Measurements from ENCODE around the gene HBD. TPM values are rescaled to one million over a fixed set of nuclear protein-coding genes. Genes with fewer than 3 reads are reported as not detected.

HBD gene
- total RNA-seq, 1 experiment from 2014 or later = not detected

DNA sequence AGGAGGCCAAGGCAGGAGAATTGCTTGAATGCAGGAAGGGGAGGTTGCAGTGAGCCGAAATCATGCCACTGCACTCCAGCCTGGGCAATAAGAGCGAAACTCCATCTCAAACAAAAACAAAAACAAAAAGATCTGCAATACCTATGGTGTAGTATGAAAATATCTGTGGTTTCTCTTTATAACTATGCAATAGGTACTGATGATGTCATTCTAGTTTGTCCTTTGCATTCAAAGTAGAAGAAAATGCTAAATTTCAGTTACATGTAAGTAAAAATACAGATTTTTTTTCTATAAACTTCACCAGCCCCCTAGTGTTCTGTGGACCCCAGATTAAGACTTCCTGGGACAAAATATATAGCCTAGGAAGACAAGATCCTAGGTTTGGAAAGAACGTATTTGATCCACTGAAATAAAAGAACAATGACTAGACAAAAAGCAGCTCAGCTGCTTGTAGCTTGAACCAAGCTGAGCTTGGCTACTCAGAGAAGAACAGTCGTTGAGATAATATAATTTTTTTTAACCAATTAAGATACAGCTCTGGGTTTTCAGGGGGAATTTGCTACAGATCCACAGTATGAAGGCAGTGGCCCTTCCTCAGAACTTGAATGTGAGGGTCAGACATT, 38.2 kb upstream of the HBD start:
- ATAC-seq = no peak
- TF ChIP-seq, protein P1, sequence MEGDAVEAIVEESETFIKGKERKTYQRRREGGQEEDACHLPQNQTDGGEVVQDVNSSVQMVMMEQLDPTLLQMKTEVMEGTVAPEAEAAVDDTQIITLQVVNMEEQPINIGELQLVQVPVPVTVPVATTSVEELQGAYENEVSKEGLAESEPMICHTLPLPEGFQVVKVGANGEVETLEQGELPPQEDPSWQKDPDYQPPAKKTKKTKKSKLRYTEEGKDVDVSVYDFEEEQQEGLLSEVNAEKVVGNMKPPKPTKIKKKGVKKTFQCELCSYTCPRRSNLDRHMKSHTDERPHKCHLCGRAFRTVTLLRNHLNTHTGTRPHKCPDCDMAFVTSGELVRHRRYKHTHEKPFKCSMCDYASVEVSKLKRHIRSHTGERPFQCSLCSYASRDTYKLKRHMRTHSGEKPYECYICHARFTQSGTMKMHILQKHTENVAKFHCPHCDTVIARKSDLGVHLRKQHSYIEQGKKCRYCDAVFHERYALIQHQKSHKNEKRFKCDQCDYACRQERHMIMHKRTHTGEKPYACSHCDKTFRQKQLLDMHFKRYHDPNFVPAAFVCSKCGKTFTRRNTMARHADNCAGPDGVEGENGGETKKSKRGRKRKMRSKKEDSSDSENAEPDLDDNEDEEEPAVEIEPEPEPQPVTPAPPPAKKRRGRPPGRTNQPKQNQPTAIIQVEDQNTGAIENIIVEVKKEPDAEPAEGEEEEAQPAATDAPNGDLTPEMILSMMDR (IDR thresholded peaks at IDR 0.05) = no peak
- TF ChIP-seq, protein P2, sequence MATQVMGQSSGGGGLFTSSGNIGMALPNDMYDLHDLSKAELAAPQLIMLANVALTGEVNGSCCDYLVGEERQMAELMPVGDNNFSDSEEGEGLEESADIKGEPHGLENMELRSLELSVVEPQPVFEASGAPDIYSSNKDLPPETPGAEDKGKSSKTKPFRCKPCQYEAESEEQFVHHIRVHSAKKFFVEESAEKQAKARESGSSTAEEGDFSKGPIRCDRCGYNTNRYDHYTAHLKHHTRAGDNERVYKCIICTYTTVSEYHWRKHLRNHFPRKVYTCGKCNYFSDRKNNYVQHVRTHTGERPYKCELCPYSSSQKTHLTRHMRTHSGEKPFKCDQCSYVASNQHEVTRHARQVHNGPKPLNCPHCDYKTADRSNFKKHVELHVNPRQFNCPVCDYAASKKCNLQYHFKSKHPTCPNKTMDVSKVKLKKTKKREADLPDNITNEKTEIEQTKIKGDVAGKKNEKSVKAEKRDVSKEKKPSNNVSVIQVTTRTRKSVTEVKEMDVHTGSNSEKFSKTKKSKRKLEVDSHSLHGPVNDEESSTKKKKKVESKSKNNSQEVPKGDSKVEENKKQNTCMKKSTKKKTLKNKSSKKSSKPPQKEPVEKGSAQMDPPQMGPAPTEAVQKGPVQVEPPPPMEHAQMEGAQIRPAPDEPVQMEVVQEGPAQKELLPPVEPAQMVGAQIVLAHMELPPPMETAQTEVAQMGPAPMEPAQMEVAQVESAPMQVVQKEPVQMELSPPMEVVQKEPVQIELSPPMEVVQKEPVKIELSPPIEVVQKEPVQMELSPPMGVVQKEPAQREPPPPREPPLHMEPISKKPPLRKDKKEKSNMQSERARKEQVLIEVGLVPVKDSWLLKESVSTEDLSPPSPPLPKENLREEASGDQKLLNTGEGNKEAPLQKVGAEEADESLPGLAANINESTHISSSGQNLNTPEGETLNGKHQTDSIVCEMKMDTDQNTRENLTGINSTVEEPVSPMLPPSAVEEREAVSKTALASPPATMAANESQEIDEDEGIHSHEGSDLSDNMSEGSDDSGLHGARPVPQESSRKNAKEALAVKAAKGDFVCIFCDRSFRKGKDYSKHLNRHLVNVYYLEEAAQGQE (IDR thresholded peaks at IDR 0.05; ENCODE audit: insufficient read depth in 1 of 2, low read depth in 2 of 2, low read length in 1 of 2) = no peak
- TF ChIP-seq SIN3A (IDR thresholded peaks at IDR 0.05; ENCODE audit: borderline replicate concordance, insufficient read depth, low read depth, low read length) = no peak
- no peak for TF ChIP-seq TCF7L2 (IDR thresholded peaks at IDR 0.05; ENCODE audit: low read depth, low read length)
- TF ChIP-seq POLR2AphosphoS5 (IDR thresholded peaks at IDR 0.05; ENCODE audit: low read depth, low read length) = no peak
- Histone ChIP-seq H3K4me1 (ENCODE audit: control insufficient read depth, insufficient read depth, low read length) (no peaks in the 10 kb centered on the region), H3K9me3 (ENCODE audit: control insufficient read depth, insufficient read depth, low read depth, low read length) (no peaks in the 10 kb centered on the region), H3K27me3 (ENCODE audit: control insufficient read depth, insufficient read depth, low read length) (no peaks in the 10 kb centered on the region), H3K36me3 (ENCODE audit: control insufficient read depth, insufficient read depth, low read length) (no peaks in the 10 kb centered on the region), H3K27ac (ENCODE audit: low read length) (no peak overlapping the region), H3K4me3 (ENCODE audit: low read depth in 2 of 2, low read length in 2 of 2) (no peak overlapping the region)
- intact Hi-C loops (cut with micrococcal nuclease; ENCODE audit: unreplicated experiment) = no loop called here
- no peak for DNase-seq (ENCODE audit: low read depth, low spot score)
- ChIA-PET CTCF (no interaction called here), POLR2A (no interaction called here)
- no TSS peak for BruUV-seq (replicated peaks)
- in situ Hi-C loops (cut with HindIII; ENCODE audit: low pct_unique_long_range_greater_than_20kb, low sequenced_read_pairs) = no loop called here

- no peak within 1 kb of the TSS for H3K27ac ChIP-seq (ENCODE audit: low read length)
- DNase-seq (ENCODE audit: low read depth, low spot score) = no peak
- no peak for ATAC-seq
- no peaks in the 10 kb centered on the region; the same call in 1 of the 2 replicates for H3K27me3 ChIP-seq (ENCODE audit: control insufficient read depth, insufficient read depth, low read length)
- ChIA-PET POLR2A (no interaction called here), CTCF (no interaction called here)
- in situ Hi-C loops (cut with HindIII; ENCODE audit: low pct_unique_long_range_greater_than_20kb, low sequenced_read_pairs) (no loop called here), intact Hi-C loops (cut with micrococcal nuclease; ENCODE audit: unreplicated experiment) (no loop called here)
- no TSS peak for BruUV-seq (replicated peaks)
- no peaks in the 10 kb centered on the region for H3K36me3 ChIP-seq (ENCODE audit: control insufficient read depth, insufficient read depth, low read length)
- H3K4me3 ChIP-seq (ENCODE audit: low read depth in 2 of 2, low read length in 2 of 2) = no peak within 1 kb of the TSS
- no peak for TF ChIP-seq POLR2AphosphoS5 (IDR thresholded peaks at IDR 0.05; ENCODE audit: low read depth, low read length)
- TF ChIP-seq TCF7L2 (IDR thresholded peaks at IDR 0.05; ENCODE audit: low read depth, low read length) = no peak
- TF ChIP-seq, protein P2 (IDR thresholded peaks at IDR 0.05; ENCODE audit: insufficient read depth in 1 of 2, low read depth in 2 of 2, low read length in 1 of 2) = no peak
- no peak for TF ChIP-seq SIN3A (IDR thresholded peaks at IDR 0.05; ENCODE audit: borderline replicate concordance, insufficient read depth, low read depth, low read length)
- TF ChIP-seq, protein P1 (IDR thresholded peaks at IDR 0.05) = no peak
- no peaks in the 10 kb centered on the region for H3K9me3 ChIP-seq (ENCODE audit: control insufficient read depth, insufficient read depth, low read depth, low read length)
- H3K4me1 ChIP-seq (ENCODE audit: control insufficient read depth, insufficient read depth, low read length) = no peaks in the 10 kb centered on the region
Measured at GRCh38 chr11:5269715-5270147, 35.4 kb upstream of the HBD start, which contains the start of gene HBE1. Gene HBE1, minus strand, starts transcription at chr11:5269945. Its CDS starts 55 bp downstream, at chr11:5269890.
